Liver (tissue), 9 donors: ENCODE data around the gene PRKCH. TPM values are rescaled to one million over a fixed set of nuclear protein-coding genes. Genes with fewer than 3 reads are reported as not detected.

Source experiments
- DNase-seq: peaks from one replicate; pipeline ENCODE4 v3.0.0-alpha.2; 2017; ENCODE audit warnings: low spot score
- H3K27ac ChIP-seq, 2 donors: one replicate each; pipeline ENCODE4 v1.7.0; 2013; ENCODE audit warnings: inconsistent platforms in 2 of 2, low read length in 2 of 2, control low read depth in 1 of 2, low read depth in 1 of 2, mild to moderate bottlenecking in 1 of 2
- H3K27me3 ChIP-seq, 4 donors: one replicate each; pipeline versions ENCODE4 v1.6.1 to v1.7.0; 2013; ENCODE audit warnings: low read length in 3 of 4, inconsistent platforms in 1 of 4, mild to moderate bottlenecking in 1 of 4, moderate library complexity in 1 of 4; ENCODE audit not compliant: control insufficient read depth in 4 of 4, insufficient read depth in 4 of 4
- H3K36me3 ChIP-seq, 4 donors: one replicate each; pipeline versions ENCODE4 v1.6.1 to v1.7.0; 2013; ENCODE audit warnings: low read length in 3 of 4, mild to moderate bottlenecking in 3 of 4, low read depth in 1 of 4, moderate library complexity in 1 of 4; ENCODE audit not compliant: control insufficient read depth in 4 of 4, insufficient read depth in 3 of 4
- H3K4me1 ChIP-seq, 4 donors: one replicate each; pipeline versions ENCODE4 v1.6.1 to v1.7.0; 2013; ENCODE audit warnings: low read length in 3 of 4, mild to moderate bottlenecking in 3 of 4, moderate library complexity in 1 of 4; ENCODE audit not compliant: control insufficient read depth in 4 of 4, insufficient read depth in 4 of 4
- H3K4me3 ChIP-seq, 3 donors: one replicate each; pipeline versions ENCODE4 v1.6.1 to v1.7.0; 2013; ENCODE audit warnings: low read length in 3 of 3, control low read depth in 1 of 3, low read depth in 1 of 3, mild to moderate bottlenecking in 1 of 3
- H3K9ac ChIP-seq, 2 donors: one replicate each; pipeline ENCODE4 v1.7.0; 2013; ENCODE audit warnings: low read length in 2 of 2, mild to moderate bottlenecking in 2 of 2, moderate library complexity in 2 of 2, control low read depth in 1 of 2, low read depth in 1 of 2
- H3K9me3 ChIP-seq, 4 donors: one replicate each; pipeline versions ENCODE4 v1.6.1 to v1.7.0; 2013; ENCODE audit warnings: low read length in 3 of 4; ENCODE audit not compliant: control insufficient read depth in 4 of 4
- ATF3 ChIP-seq: IDR thresholded peaks from 2 replicates; pipeline ENCODE4 v1.6.1; 2016; ENCODE audit warnings: antibody characterized with exemption
- EGR1 ChIP-seq, 2 donors: IDR thresholded peaks; 2 replicates each; pipeline ENCODE4 v1.6.1; 2016 to 2018; ENCODE audit warnings: antibody characterized with exemption in 2 of 2, low read depth in 2 of 2
- FOXA1 ChIP-seq: IDR thresholded peaks from 2 replicates; pipeline ENCODE4 v1.6.1; 2016; ENCODE audit warnings: antibody characterized with exemption
- FOXA2 ChIP-seq: IDR thresholded peaks from 2 replicates; pipeline ENCODE4 v1.6.1; 2016; ENCODE audit warnings: antibody characterized with exemption
- GABPA ChIP-seq, 2 donors: IDR thresholded peaks in 1 of 2; conservative IDR thresholded peaks in 1 of 2; 2 replicates each; pipeline ENCODE4 v1.6.1; 2016; ENCODE audit warnings: antibody characterized with exemption in 2 of 2, mild to moderate bottlenecking in 1 of 2, moderate library complexity in 1 of 2
- HNF4A ChIP-seq, 2 donors: conservative IDR thresholded peaks; 2 replicates each; pipeline ENCODE4 v1.6.1; 2016; ENCODE audit warnings: antibody characterized with exemption in 2 of 2, mild to moderate bottlenecking in 2 of 2
- HNF4G ChIP-seq: IDR thresholded peaks from 2 replicates; pipeline ENCODE4 v1.6.1; 2016; ENCODE audit warnings: antibody characterized with exemption
- JUND ChIP-seq, 2 donors: IDR thresholded peaks; 2 replicates each; pipeline ENCODE4 v1.6.1; 2016; ENCODE audit warnings: antibody characterized with exemption in 2 of 2
- MAX ChIP-seq: IDR thresholded peaks from 2 replicates; pipeline ENCODE4 v1.6.1; 2016; ENCODE audit warnings: antibody characterized with exemption
- NR2F2 ChIP-seq: IDR thresholded peaks from 2 replicates; pipeline ENCODE4 v1.6.1; 2016; ENCODE audit warnings: antibody characterized with exemption
- RAD21 ChIP-seq, 2 donors: IDR thresholded peaks; 2 replicates each; pipeline ENCODE4 v1.6.1; 2016; ENCODE audit warnings: antibody characterized with exemption in 2 of 2, mild to moderate bottlenecking in 2 of 2
- RXRA ChIP-seq, 2 donors: IDR thresholded peaks; 2 replicates each; pipeline ENCODE4 v1.6.1; 2017 to 2018; ENCODE audit warnings: antibody characterized with exemption in 2 of 2, mild to moderate bottlenecking in 1 of 2
- SP1 ChIP-seq: IDR thresholded peaks from 2 replicates; pipeline ENCODE4 v1.6.1; 2018; ENCODE audit warnings: antibody characterized with exemption, mild to moderate bottlenecking
- TAF1 ChIP-seq: conservative IDR thresholded peaks from 2 replicates; pipeline ENCODE4 v1.6.1; 2016; ENCODE audit warnings: antibody characterized with exemption, mild to moderate bottlenecking
- YY1 ChIP-seq: IDR thresholded peaks from 2 replicates; pipeline ENCODE4 v1.6.1; 2016; ENCODE audit warnings: antibody characterized with exemption, mild to moderate bottlenecking
- WGBS: extraction: QIAGEN DNeasy Blood & Tissue Kit; methylation state at CpG from one replicate; pipeline ENCODE4 v1.1.7; 2013; 5-methylcytosine and 5-hydroxymethylcytosine counted together
- polyA plus RNA-seq, 2 donors: library from polyadenylated mRNA; stranded (reverse) in 1 of 2; unstranded in 1 of 2; fragments of 200-250 nt in 1 of 2; fragments of >200 nt in 1 of 2; fragmentation: Nextera tagmentation in 1 of 2; extraction: Ambion mirVana in 1 of 2; gene quantifications; one replicate each; pipeline versions ENCODE4 v1.2.1 to v1.2.3, GENCODE V29; 2013 to 2015
- total RNA-seq, 2 donors: library from RNA; depleted of rRNA; stranded (reverse); fragments of >200 nt; gene quantifications; one replicate each; pipeline ENCODE4 v1.2.3, GENCODE V29; 2014
- TF ChIP-seq, protein P1 (sequence below): IDR thresholded peaks from 2 replicates; pipeline ENCODE4 v1.6.1; 2016; ENCODE audit warnings: antibody characterized with exemption
- TF ChIP-seq, protein P2 (sequence below): fragments of 150-350 bp; IDR thresholded peaks from 2 replicates; pipeline ENCODE4 v1.5.1; 2017; ENCODE audit warnings: improper control_type of control experiment, low read depth, low read length; ENCODE audit not compliant: missing input control
- TF ChIP-seq, protein P3 (sequence below): IDR thresholded peaks from 2 replicates; pipeline ENCODE4 v1.6.1; 2016; ENCODE audit warnings: antibody characterized with exemption, mild to moderate bottlenecking
- donor health status: healthy.
- donor health status: healthy.
- donor health status: healthy.
- donor health status: healthy.
- donor health status: healthy.

The PRKCH gene
- total and polyA plus RNA-seq, 4 donors = 3.9 to 13.7 (median 7.0) TPM

DNA sequence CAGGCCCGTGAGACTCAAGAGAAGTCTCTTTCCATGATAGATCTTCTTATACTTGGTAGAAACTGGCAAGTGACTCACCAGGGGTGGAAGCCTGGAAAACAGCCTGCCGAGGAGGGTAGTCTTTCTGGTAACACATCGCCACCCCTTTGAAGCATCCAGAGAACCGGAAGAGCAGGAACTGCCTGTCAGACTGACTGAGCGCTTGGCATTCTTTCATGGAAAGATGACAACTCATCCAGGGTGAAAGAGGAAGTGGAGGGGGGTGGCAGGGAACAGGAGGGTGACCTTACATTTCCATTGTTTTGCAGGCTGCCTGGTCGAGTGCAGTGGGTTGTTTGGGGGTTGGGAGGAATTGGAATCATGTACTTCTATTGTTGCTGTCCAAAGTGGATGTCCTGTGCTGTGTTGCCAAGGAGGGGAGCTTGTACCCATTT lies 34.5 kb downstream of the PRKCH start:
- no peaks in the 10 kb centered on the region for H3K9me3 ChIP-seq
- 53% methylated on average over 6 of the region's 6 CpGs for WGBS
- no peak overlapping the region for H3K4me3 ChIP-seq
- no peak for DNase-seq
- TF ChIP-seq HNF4G (no peak), NR2F2 (peak; percentile 85), YY1 (no peak), ATF3 (no peak), EGR1 (IDR thresholded peaks at IDR 0.05; ENCODE audit: low read depth in 2 of 2) (no peak), JUND (IDR thresholded peaks at IDR 0.05) (peak in 1 of 2 donors; percentile 19), SP1 (peak; percentile 21), RAD21 (IDR thresholded peaks at IDR 0.05) (peak in 1 of 2 donors; percentile 38), FOXA2 (no peak), TAF1 (no peak), MAX (no peak), RXRA (IDR thresholded peaks at IDR 0.05) (peak in 1 of 2 donors; percentile 8), GABPA (IDR thresholded peaks at IDR 0.05 in 1 of 2, conservative IDR thresholded peaks at IDR 0.05 in 1 of 2) (no peak), FOXA1 (no peak), HNF4A (conservative IDR thresholded peaks at IDR 0.05) (no peak)
- TF ChIP-seq, protein P1, sequence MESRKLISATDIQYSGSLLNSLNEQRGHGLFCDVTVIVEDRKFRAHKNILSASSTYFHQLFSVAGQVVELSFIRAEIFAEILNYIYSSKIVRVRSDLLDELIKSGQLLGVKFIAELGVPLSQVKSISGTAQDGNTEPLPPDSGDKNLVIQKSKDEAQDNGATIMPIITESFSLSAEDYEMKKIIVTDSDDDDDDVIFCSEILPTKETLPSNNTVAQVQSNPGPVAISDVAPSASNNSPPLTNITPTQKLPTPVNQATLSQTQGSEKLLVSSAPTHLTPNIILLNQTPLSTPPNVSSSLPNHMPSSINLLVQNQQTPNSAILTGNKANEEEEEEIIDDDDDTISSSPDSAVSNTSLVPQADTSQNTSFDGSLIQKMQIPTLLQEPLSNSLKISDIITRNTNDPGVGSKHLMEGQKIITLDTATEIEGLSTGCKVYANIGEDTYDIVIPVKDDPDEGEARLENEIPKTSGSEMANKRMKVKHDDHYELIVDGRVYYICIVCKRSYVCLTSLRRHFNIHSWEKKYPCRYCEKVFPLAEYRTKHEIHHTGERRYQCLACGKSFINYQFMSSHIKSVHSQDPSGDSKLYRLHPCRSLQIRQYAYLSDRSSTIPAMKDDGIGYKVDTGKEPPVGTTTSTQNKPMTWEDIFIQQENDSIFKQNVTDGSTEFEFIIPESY = no peak
- TF ChIP-seq, protein P2, sequence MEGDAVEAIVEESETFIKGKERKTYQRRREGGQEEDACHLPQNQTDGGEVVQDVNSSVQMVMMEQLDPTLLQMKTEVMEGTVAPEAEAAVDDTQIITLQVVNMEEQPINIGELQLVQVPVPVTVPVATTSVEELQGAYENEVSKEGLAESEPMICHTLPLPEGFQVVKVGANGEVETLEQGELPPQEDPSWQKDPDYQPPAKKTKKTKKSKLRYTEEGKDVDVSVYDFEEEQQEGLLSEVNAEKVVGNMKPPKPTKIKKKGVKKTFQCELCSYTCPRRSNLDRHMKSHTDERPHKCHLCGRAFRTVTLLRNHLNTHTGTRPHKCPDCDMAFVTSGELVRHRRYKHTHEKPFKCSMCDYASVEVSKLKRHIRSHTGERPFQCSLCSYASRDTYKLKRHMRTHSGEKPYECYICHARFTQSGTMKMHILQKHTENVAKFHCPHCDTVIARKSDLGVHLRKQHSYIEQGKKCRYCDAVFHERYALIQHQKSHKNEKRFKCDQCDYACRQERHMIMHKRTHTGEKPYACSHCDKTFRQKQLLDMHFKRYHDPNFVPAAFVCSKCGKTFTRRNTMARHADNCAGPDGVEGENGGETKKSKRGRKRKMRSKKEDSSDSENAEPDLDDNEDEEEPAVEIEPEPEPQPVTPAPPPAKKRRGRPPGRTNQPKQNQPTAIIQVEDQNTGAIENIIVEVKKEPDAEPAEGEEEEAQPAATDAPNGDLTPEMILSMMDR = no peak
- TF ChIP-seq, protein P3, sequence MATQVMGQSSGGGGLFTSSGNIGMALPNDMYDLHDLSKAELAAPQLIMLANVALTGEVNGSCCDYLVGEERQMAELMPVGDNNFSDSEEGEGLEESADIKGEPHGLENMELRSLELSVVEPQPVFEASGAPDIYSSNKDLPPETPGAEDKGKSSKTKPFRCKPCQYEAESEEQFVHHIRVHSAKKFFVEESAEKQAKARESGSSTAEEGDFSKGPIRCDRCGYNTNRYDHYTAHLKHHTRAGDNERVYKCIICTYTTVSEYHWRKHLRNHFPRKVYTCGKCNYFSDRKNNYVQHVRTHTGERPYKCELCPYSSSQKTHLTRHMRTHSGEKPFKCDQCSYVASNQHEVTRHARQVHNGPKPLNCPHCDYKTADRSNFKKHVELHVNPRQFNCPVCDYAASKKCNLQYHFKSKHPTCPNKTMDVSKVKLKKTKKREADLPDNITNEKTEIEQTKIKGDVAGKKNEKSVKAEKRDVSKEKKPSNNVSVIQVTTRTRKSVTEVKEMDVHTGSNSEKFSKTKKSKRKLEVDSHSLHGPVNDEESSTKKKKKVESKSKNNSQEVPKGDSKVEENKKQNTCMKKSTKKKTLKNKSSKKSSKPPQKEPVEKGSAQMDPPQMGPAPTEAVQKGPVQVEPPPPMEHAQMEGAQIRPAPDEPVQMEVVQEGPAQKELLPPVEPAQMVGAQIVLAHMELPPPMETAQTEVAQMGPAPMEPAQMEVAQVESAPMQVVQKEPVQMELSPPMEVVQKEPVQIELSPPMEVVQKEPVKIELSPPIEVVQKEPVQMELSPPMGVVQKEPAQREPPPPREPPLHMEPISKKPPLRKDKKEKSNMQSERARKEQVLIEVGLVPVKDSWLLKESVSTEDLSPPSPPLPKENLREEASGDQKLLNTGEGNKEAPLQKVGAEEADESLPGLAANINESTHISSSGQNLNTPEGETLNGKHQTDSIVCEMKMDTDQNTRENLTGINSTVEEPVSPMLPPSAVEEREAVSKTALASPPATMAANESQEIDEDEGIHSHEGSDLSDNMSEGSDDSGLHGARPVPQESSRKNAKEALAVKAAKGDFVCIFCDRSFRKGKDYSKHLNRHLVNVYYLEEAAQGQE = no peak
- H3K9ac ChIP-seq = no peak overlapping the region
- peaks cover 0 to 1% (median 0%) of the 10 kb centered on the region in 4 donors for H3K4me1 ChIP-seq
- no peak overlapping the region for H3K27ac ChIP-seq
- no peaks in the 10 kb centered on the region for H3K27me3 ChIP-seq
- H3K36me3 ChIP-seq = no peaks in the 10 kb centered on the region
